Prostate gland (tissue), 2 donors: Measurements from ENCODE around the gene SENP8.

Experiments used
- CTCF ChIP-seq, 4 experiments: fragments of 200-600 bp in 2 of 4; fragments of 450-650 bp in 2 of 4; sonication (generic) in 2 of 4; IDR thresholded peaks; 1 replicate in 3 of 4; 2 replicates in 1 of 4; pipeline ENCODE4 v1.5.1; 2016 to 2019; ENCODE audit warnings: antibody characterized with exemption in 4 of 4, mild to moderate bottlenecking in 2 of 4, moderate library complexity in 2 of 4
- POLR2A ChIP-seq: fragments of 450-650 bp; IDR thresholded peaks from one replicate; pipeline ENCODE4 v1.6.1; 2016; ENCODE audit warnings: antibody characterized with exemption, mild to moderate bottlenecking

- TF ChIP-seq CTCF (IDR thresholded peaks at IDR 0.05) (no peak), POLR2A (no peak)
Measured at GRCh38 chr15:72173401-72173800, 55.2 kb downstream of the SENP8 start.
